SH-SY5Y (cell line): ENCODE data around the gene SNORC.

Source experiments
- GATA2 ChIP-seq: IDR thresholded peaks from 2 replicates; pipeline ENCODE4 v1.6.1; 2011; ENCODE audit warnings: mild to moderate bottlenecking, low read depth, low read length
- GATA3 ChIP-seq: IDR thresholded peaks from 2 replicates; pipeline ENCODE4 v1.6.1; 2011; ENCODE audit warnings: low read depth, mild to moderate bottlenecking, low read length, moderate library complexity

- TF ChIP-seq GATA2, result no peak
- TF ChIP-seq GATA3, result no peak
Measured at GRCh38 chr2:232873909-232874641, 4.0 kb downstream of the SNORC start.
